ENCODE data around the gene PLCH1.

PLCH1 gene

GRCh38 chr3:155327871-155328270, 417.0 kb downstream of the PLCH1 start:
- Histone ChIP-seq H3K27me3 (no peaks in the 10 kb centered on the region), H3K36me3 (no peaks in the 10 kb centered on the region), H3K4me3 (ENCODE audit: low read depth, low read length) (no peak overlapping the region), H3K4me1 (peaks cover 13% of the 10 kb centered on the region), H3K9me3 (no peaks in the 10 kb centered on the region)
- TF ChIP-seq CTCF (IDR thresholded peaks at IDR 0.05; ENCODE audit: low read depth, low read length): no peak
- no peak for DNase-seq

- Histone ChIP-seq H3K36me3 (no peaks in the 10 kb centered on the region), H3K4me1 (peaks cover 11% of the 10 kb centered on the region), H3K4me3 (ENCODE audit: low read depth, low read length) (no peak overlapping the region), H3K9me3 (no peaks in the 10 kb centered on the region), H3K27me3 (no peaks in the 10 kb centered on the region)
- DNase-seq: no peak
- no peak for TF ChIP-seq CTCF (IDR thresholded peaks at IDR 0.05; ENCODE audit: low read depth, low read length)
Observed at GRCh38 chr3:155327430-155327829, 417.4 kb downstream of the PLCH1 start.

- Histone ChIP-seq H3K4me1 (peaks cover 11% of the 10 kb centered on the region), H3K27me3 (no peaks in the 10 kb centered on the region), H3K36me3 (no peaks in the 10 kb centered on the region), H3K9me3 (no peaks in the 10 kb centered on the region), H3K4me3 (ENCODE audit: low read depth, low read length) (no peak overlapping the region)
- TF ChIP-seq CTCF (IDR thresholded peaks at IDR 0.05; ENCODE audit: low read depth, low read length): no peak
- DNase-seq: no peak
Observed at GRCh38 chr3:155326901-155327300, 418.0 kb downstream of the PLCH1 start.

GRCh38 chr3:155326244-155326643, 418.6 kb downstream of the PLCH1 start:
- DNase-seq: no peak
- TF ChIP-seq CTCF (IDR thresholded peaks at IDR 0.05; ENCODE audit: low read depth, low read length): no peak
- Histone ChIP-seq H3K4me1 (peaks cover 11% of the 10 kb centered on the region), H3K27me3 (no peaks in the 10 kb centered on the region), H3K36me3 (no peaks in the 10 kb centered on the region), H3K9me3 (no peaks in the 10 kb centered on the region), H3K4me3 (ENCODE audit: low read depth, low read length) (no peak overlapping the region)

Data from BE2C (cell line).